Measurements from ENCODE around the gene SIGLEC7.
A peak's percentile ranks its signal among the peaks of the same experiment; 100 is the strongest.

SIGLEC7 gene

GRCh38 chr19:51143486-51143885 lies 1.4 kb downstream of the SIGLEC7 start:
- H3K9ac ChIP-seq (ENCODE audit: low read length): no peak overlapping the region
- no peaks in the 10 kb centered on the region for H3K79me1 ChIP-seq (replicated peaks; ENCODE audit: low read length, poor library complexity, severe bottlenecking)
- H3K14ac ChIP-seq (ENCODE audit: low read length in 2 of 2): no peak overlapping the region
- no peak overlapping the region for H2BK5ac ChIP-seq (ENCODE audit: low read depth, low read length, poor library complexity, severe bottlenecking)
- no peak overlapping the region for H2BK15ac ChIP-seq (ENCODE audit: low read depth, poor library complexity, severe bottlenecking)
- no peaks in the 10 kb centered on the region for H3K9me3 ChIP-seq (ENCODE audit: control insufficient read depth, low read length)
- H3K18ac ChIP-seq (ENCODE audit: low read depth in 1 of 2, low read length in 2 of 2): no peak overlapping the region
- no peak overlapping the region for H3K4me3 ChIP-seq (ENCODE audit: insufficient read depth in 1 of 2, low read depth in 1 of 2, low read length in 2 of 2)
- no peaks in the 10 kb centered on the region for H3K36me3 ChIP-seq (ENCODE audit: control insufficient read depth in 1 of 2, insufficient read depth in 2 of 2, low read depth in 1 of 2, low read length in 2 of 2)
- H2BK12ac ChIP-seq (ENCODE audit: low read length in 2 of 2): peak overlapping the region in 1 of 2 experiments; percentile 67
- WGBS: 79% methylated on average over 3 of the region's 5 CpGs
- H3K27ac ChIP-seq (ENCODE audit: low read length, poor library complexity, severe bottlenecking): no peak overlapping the region
- no peak overlapping the region for H2AFZ ChIP-seq (ENCODE audit: low read depth, low read length)
- peaks cover 0 to 51% of the 10 kb centered on the region in 2 experiments for H3K27me3 ChIP-seq (ENCODE audit: control insufficient read depth in 1 of 2, insufficient read depth in 1 of 2, low read length in 2 of 2)
- H3K23ac ChIP-seq (ENCODE audit: low read length in 2 of 2): no peak overlapping the region
- H3K4ac ChIP-seq (ENCODE audit: low read depth in 1 of 2, low read length in 2 of 2): no peak overlapping the region
- DNase-seq: no peak
- H3K4me1 ChIP-seq (ENCODE audit: control insufficient read depth, insufficient read depth, low read depth, low read length): no peaks in the 10 kb centered on the region
- H4K91ac ChIP-seq (ENCODE audit: low read length): peak overlapping the region; percentile 43
- H2BK120ac ChIP-seq (ENCODE audit: low read depth, low read length): no peak overlapping the region
- H2AK5ac ChIP-seq (ENCODE audit: low read length, severe bottlenecking): no peak overlapping the region
- no peak overlapping the region for H4K8ac ChIP-seq (ENCODE audit: low read length)
- no peak overlapping the region for H3K4me2 ChIP-seq (ENCODE audit: low read length, poor library complexity, severe bottlenecking)

GRCh38 chr19:51144482-51145045 lies 2.5 kb downstream of the SIGLEC7 start:
- Histone ChIP-seq H3K4me1 (ENCODE audit: control insufficient read depth, insufficient read depth, low read depth, low read length) (no peaks in the 10 kb centered on the region), H3K36me3 (ENCODE audit: control insufficient read depth in 1 of 2, insufficient read depth in 2 of 2, low read depth in 1 of 2, low read length in 2 of 2) (no peaks in the 10 kb centered on the region), H3K9me3 (ENCODE audit: control insufficient read depth, low read length) (no peaks in the 10 kb centered on the region), H3K4me3 (ENCODE audit: insufficient read depth in 1 of 2, low read depth in 1 of 2, low read length in 2 of 2) (no peak overlapping the region), H4K91ac (ENCODE audit: low read length) (no peak overlapping the region), H3K18ac (ENCODE audit: low read depth in 1 of 2, low read length in 2 of 2) (no peak overlapping the region), H3K4me2 (ENCODE audit: low read length, poor library complexity, severe bottlenecking) (no peak overlapping the region), H3K9ac (ENCODE audit: low read length) (no peak overlapping the region), H3K4ac (ENCODE audit: low read depth in 1 of 2, low read length in 2 of 2) (no peak overlapping the region), H2AK5ac (ENCODE audit: low read length, severe bottlenecking) (no peak overlapping the region), H2BK5ac (ENCODE audit: low read depth, low read length, poor library complexity, severe bottlenecking) (no peak overlapping the region), H4K8ac (ENCODE audit: low read length) (no peak overlapping the region), H2BK12ac (ENCODE audit: low read length in 2 of 2) (no peak overlapping the region), H2BK15ac (ENCODE audit: low read depth, poor library complexity, severe bottlenecking) (no peak overlapping the region), H3K79me1 (replicated peaks; ENCODE audit: low read length, poor library complexity, severe bottlenecking) (no peaks in the 10 kb centered on the region), H2AFZ (ENCODE audit: low read depth, low read length) (no peak overlapping the region), H3K27ac (ENCODE audit: low read length, poor library complexity, severe bottlenecking) (no peak overlapping the region), H2BK120ac (ENCODE audit: low read depth, low read length) (no peak overlapping the region), H3K23ac (ENCODE audit: low read length in 2 of 2) (no peak overlapping the region), H3K27me3 (ENCODE audit: control insufficient read depth in 1 of 2, insufficient read depth in 1 of 2, low read length in 2 of 2) (peaks cover 0 to 41% of the 10 kb centered on the region in 2 experiments), H3K14ac (ENCODE audit: low read length in 2 of 2) (no peak overlapping the region)
- no peak for DNase-seq
- 78% methylated on average over 11 of the region's 11 CpGs for WGBS

- no CpG with 5 or more reads among the region's 4 CpGs for WGBS
- Histone ChIP-seq H3K9ac (ENCODE audit: low read length) (no peak overlapping the region), H3K23ac (ENCODE audit: low read length in 2 of 2) (no peak overlapping the region), H3K27me3 (ENCODE audit: control insufficient read depth in 1 of 2, insufficient read depth in 1 of 2, low read length in 2 of 2) (peaks cover 0 to 31% of the 10 kb centered on the region in 2 experiments), H2AK5ac (ENCODE audit: low read length, severe bottlenecking) (no peak overlapping the region), H3K79me1 (replicated peaks; ENCODE audit: low read length, poor library complexity, severe bottlenecking) (no peaks in the 10 kb centered on the region), H2BK5ac (ENCODE audit: low read depth, low read length, poor library complexity, severe bottlenecking) (no peak overlapping the region), H3K4me3 (ENCODE audit: insufficient read depth in 1 of 2, low read depth in 1 of 2, low read length in 2 of 2) (no peak overlapping the region), H3K4me2 (ENCODE audit: low read length, poor library complexity, severe bottlenecking) (no peak overlapping the region), H2AFZ (ENCODE audit: low read depth, low read length) (no peak overlapping the region), H3K4ac (ENCODE audit: low read depth in 1 of 2, low read length in 2 of 2) (no peak overlapping the region), H2BK12ac (ENCODE audit: low read length in 2 of 2) (no peak overlapping the region), H3K9me3 (ENCODE audit: control insufficient read depth, low read length) (no peaks in the 10 kb centered on the region), H4K91ac (ENCODE audit: low read length) (no peak overlapping the region), H2BK120ac (ENCODE audit: low read depth, low read length) (no peak overlapping the region), H3K18ac (ENCODE audit: low read depth in 1 of 2, low read length in 2 of 2) (no peak overlapping the region), H4K8ac (ENCODE audit: low read length) (no peak overlapping the region), H3K27ac (ENCODE audit: low read length, poor library complexity, severe bottlenecking) (no peak overlapping the region), H3K36me3 (ENCODE audit: control insufficient read depth in 1 of 2, insufficient read depth in 2 of 2, low read depth in 1 of 2, low read length in 2 of 2) (no peaks in the 10 kb centered on the region), H3K4me1 (ENCODE audit: control insufficient read depth, insufficient read depth, low read depth, low read length) (no peaks in the 10 kb centered on the region), H3K14ac (ENCODE audit: low read length in 2 of 2) (no peak overlapping the region), H2BK15ac (ENCODE audit: low read depth, poor library complexity, severe bottlenecking) (no peak overlapping the region)
- DNase-seq: no peak
These were observed 3.9 kb downstream of the SIGLEC7 start for GRCh38 chr19:51145916-51146493.

- H3K18ac ChIP-seq (ENCODE audit: low read depth in 1 of 2, low read length in 2 of 2): no peak overlapping the region
- H3K27me3 ChIP-seq (ENCODE audit: control insufficient read depth in 1 of 2, insufficient read depth in 1 of 2, low read length in 2 of 2): peaks cover 0 to 27% of the 10 kb centered on the region in 2 experiments
- no peak overlapping the region for H2BK12ac ChIP-seq (ENCODE audit: low read length in 2 of 2)
- no peaks in the 10 kb centered on the region for H3K36me3 ChIP-seq (ENCODE audit: control insufficient read depth in 1 of 2, insufficient read depth in 2 of 2, low read depth in 1 of 2, low read length in 2 of 2)
- DNase-seq: no peak
- no peak overlapping the region for H2AFZ ChIP-seq (ENCODE audit: low read depth, low read length)
- peaks cover 1% of the 10 kb centered on the region for H3K9me3 ChIP-seq (ENCODE audit: control insufficient read depth, low read length)
- H3K14ac ChIP-seq (ENCODE audit: low read length in 2 of 2): no peak overlapping the region
- no peak overlapping the region for H3K23ac ChIP-seq (ENCODE audit: low read length in 2 of 2)
- no peak overlapping the region for H2BK5ac ChIP-seq (ENCODE audit: low read depth, low read length, poor library complexity, severe bottlenecking)
- no peak overlapping the region for H2BK15ac ChIP-seq (ENCODE audit: low read depth, poor library complexity, severe bottlenecking)
- no peak overlapping the region for H3K4me2 ChIP-seq (ENCODE audit: low read length, poor library complexity, severe bottlenecking)
- H3K4me1 ChIP-seq (ENCODE audit: control insufficient read depth, insufficient read depth, low read depth, low read length): no peaks in the 10 kb centered on the region
- H3K4ac ChIP-seq (ENCODE audit: low read depth in 1 of 2, low read length in 2 of 2): no peak overlapping the region
- H2AK5ac ChIP-seq (ENCODE audit: low read length, severe bottlenecking): no peak overlapping the region
- no peaks in the 10 kb centered on the region for H3K79me1 ChIP-seq (replicated peaks; ENCODE audit: low read length, poor library complexity, severe bottlenecking)
- 90% methylated on average over 7 of the region's 7 CpGs for WGBS
- H4K8ac ChIP-seq (ENCODE audit: low read length): no peak overlapping the region
- no peak overlapping the region for H3K9ac ChIP-seq (ENCODE audit: low read length)
- H2BK120ac ChIP-seq (ENCODE audit: low read depth, low read length): no peak overlapping the region
- H4K91ac ChIP-seq (ENCODE audit: low read length): no peak overlapping the region
- H3K27ac ChIP-seq (ENCODE audit: low read length, poor library complexity, severe bottlenecking): no peak overlapping the region
- no peak overlapping the region for H3K4me3 ChIP-seq (ENCODE audit: insufficient read depth in 1 of 2, low read depth in 1 of 2, low read length in 2 of 2)
These were observed 4.7 kb downstream of the SIGLEC7 start for GRCh38 chr19:51146751-51147150.
